ENCODE results near the gene FAM169A. TPM values are rescaled to one million over a fixed set of nuclear protein-coding genes. Genes with fewer than 3 reads are reported as not detected.

Gene FAM169A
- total RNA-seq, 1 experiment from 2014 or later = 63.1 TPM

DNA sequence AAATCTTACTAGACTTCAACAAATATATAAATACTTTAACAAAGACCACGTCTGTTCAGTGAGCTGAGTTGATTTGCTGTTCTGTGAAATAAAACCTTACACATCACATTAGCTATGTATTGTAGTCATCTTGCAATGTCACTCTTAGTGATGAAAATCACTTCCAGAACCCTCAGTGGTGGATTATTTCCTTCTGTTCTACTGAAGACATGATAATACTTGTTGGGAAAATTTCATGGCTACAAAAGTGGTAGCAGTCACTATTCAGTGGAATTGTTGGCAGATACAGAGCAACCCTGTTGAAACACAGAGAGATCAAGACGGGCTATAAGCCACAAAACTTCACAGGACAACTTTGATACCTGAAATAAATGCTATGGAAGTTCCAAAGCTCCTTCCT, 26.7 kb upstream of the FAM169A start:
- Histone ChIP-seq H2BK120ac (ENCODE audit: low read depth, low read length, poor library complexity, severe bottlenecking) (no peak overlapping the region), H3K27me3 (ENCODE audit: insufficient read depth, low read length) (no peaks in the 10 kb centered on the region), H4K5ac (ENCODE audit: insufficient read length, low read depth, low read length) (no peak overlapping the region), H3K56ac (ENCODE audit: insufficient read length, low read depth, low read length) (no peak overlapping the region), H2BK5ac (ENCODE audit: insufficient read length, low read length) (no peak overlapping the region), H2BK15ac (ENCODE audit: low read depth, low read length) (no peak overlapping the region), H4K8ac (replicated peaks; ENCODE audit: insufficient read length, low read depth, low read length) (no peak overlapping the region), H3K9me3 (ENCODE audit: control insufficient read depth, low read depth, low read length) (no peaks in the 10 kb centered on the region), H3K4me2 (ENCODE audit: insufficient read depth, insufficient read length, low read length) (no peak overlapping the region), H4K20me1 (ENCODE audit: control insufficient read depth, insufficient read depth, insufficient read length) (no peaks in the 10 kb centered on the region), H3K4me1 (ENCODE audit: insufficient read depth, low read length) (no peaks in the 10 kb centered on the region; the same call in 1 of the 2 replicates), H3K27ac (ENCODE audit: insufficient read length, low read depth, low read length) (no peak overlapping the region), H3K79me1 (ENCODE audit: insufficient read depth, low read depth, low read length, poor library complexity, severe bottlenecking) (no peaks in the 10 kb centered on the region), H3K4ac (ENCODE audit: low read depth, low read length) (no peak overlapping the region), H3K23me2 (ENCODE audit: insufficient read length, low read depth, low read length, poor library complexity, severe bottlenecking) (no peaks in the 10 kb centered on the region), H3T11ph (ENCODE audit: low read length) (no peak overlapping the region), H3K23ac (ENCODE audit: insufficient read length, low read depth, low read length) (no peak overlapping the region), H4K91ac (ENCODE audit: insufficient read length, low read depth, low read length) (no peak overlapping the region), H3K79me2 (ENCODE audit: insufficient read depth, low read length) (no peaks in the 10 kb centered on the region), H3K9ac (ENCODE audit: extremely low read depth, insufficient read length, low read length) (no peak overlapping the region), H2AFZ (ENCODE audit: low read length) (no peak overlapping the region), H3K18ac (ENCODE audit: insufficient read length, low read depth, low read length) (no peak overlapping the region), H2AK5ac (ENCODE audit: insufficient read length, low read length) (no peak overlapping the region), H2BK12ac (ENCODE audit: insufficient read length, low read depth, low read length) (no peak overlapping the region), H3K14ac (ENCODE audit: insufficient read depth, low read length) (no peak overlapping the region), H2BK20ac (ENCODE audit: low read depth, low read length, poor library complexity, severe bottlenecking) (no peak overlapping the region)
- Mint-ChIP-seq H3K9me3 (peaks cover 8 to 10% of the 10 kb centered on the region in 2 experiments; a peak in 4 of 5 replicates), H3K4me1 (peaks cover 11% of the 10 kb centered on the region in 2 experiments), H3K27me3 (ENCODE audit: low read depth) (no peaks in the 10 kb centered on the region), H3K27ac (no peak overlapping the region), H3K4me3 (no peak overlapping the region), H3K36me3 (ENCODE audit: insufficient read depth in 1 of 3, low read depth in 3 of 3) (peaks cover 3 to 4% (median 4%) of the 10 kb centered on the region in 3 experiments; a peak in 6 of 7 replicates)
- DNase-seq = no peak
- TF ChIP-seq, protein P1, sequence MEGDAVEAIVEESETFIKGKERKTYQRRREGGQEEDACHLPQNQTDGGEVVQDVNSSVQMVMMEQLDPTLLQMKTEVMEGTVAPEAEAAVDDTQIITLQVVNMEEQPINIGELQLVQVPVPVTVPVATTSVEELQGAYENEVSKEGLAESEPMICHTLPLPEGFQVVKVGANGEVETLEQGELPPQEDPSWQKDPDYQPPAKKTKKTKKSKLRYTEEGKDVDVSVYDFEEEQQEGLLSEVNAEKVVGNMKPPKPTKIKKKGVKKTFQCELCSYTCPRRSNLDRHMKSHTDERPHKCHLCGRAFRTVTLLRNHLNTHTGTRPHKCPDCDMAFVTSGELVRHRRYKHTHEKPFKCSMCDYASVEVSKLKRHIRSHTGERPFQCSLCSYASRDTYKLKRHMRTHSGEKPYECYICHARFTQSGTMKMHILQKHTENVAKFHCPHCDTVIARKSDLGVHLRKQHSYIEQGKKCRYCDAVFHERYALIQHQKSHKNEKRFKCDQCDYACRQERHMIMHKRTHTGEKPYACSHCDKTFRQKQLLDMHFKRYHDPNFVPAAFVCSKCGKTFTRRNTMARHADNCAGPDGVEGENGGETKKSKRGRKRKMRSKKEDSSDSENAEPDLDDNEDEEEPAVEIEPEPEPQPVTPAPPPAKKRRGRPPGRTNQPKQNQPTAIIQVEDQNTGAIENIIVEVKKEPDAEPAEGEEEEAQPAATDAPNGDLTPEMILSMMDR (conservative IDR thresholded peaks at IDR 0.05) = no peak
- no CpG with 5 or more reads among the region's 2 CpGs for WGBS (ENCODE audit: extremely low coverage, insufficient read length, low lambda C conversion rate)
